ENCODE data around the gene CYP4A22.

Gene CYP4A22

DNA sequence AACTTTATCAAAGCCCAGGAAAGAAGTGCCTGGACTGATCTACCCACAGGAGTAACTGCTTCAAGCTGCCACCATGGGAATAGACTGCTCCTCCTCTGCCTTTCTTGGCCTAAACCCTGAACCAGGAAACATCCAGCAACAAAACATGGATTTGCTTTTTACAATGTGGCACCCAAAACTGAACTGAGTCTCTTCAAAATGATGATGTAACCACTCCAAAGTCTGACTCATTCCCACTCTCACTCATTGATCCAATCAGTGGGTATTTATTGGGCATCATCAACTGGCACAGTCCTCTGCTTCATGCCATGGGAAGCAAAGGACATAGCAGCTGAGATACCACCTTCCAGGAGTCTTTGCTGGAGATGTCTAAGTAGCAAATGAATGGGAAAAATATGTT, 23.5 kb downstream of the CYP4A22 start:
- no peak for DNase-seq

DNA sequence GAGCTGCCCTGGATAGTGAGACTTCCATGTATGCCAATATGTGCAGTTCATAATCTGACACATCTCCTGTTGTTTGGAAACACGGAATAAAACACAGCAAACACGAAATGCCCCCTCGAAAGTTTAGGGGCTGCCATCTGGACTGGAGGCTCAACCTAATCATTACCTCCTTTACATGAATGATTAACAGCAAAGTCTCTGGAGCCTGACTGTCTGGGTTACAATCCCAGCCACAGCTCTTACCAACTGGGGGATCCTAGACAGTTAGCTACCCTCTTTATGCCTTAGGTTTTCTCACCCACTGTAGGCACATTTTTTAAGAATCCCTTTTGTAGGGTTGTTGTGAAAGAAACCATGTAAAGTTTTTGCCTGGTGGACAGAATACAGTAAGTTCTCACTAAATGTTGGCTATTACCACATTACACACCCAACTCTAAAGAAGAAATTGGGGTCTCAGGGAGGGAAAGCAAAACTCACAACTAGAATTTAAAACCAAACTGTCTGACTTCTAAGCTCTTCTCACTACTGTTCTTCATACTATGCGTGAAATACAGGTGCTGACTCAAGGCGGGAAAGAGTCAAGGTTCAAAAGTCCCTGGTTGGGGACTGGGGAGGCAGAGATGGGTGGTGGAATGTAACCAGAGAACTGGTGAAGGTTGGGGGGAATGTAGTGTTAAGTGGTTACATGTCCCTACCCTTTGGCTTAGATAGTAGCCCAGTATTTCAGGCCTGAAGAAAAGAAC, 24.2 kb downstream of the CYP4A22 start:
- DNase-seq = no peak

DNA sequence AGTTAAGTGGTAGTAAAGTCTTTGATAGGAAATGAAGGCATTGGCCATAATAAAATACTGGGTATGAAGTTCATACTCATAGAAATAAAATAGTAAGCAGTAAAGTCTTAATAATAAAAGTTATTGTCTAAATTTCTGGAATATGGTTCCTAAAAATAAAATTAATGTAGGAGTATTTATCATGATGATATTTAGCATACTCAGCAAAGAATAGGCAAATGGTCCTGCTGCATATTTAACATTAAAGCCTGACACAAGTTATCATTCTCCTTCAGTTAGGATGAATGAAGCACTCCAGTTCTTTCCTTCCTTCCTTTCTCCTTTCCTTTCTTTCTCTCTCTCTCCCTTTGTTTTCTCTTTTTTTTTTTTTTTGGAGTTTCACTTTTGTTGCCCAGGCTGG, 27.3 kb downstream of the CYP4A22 start:
- DNase-seq = no peak

DNA sequence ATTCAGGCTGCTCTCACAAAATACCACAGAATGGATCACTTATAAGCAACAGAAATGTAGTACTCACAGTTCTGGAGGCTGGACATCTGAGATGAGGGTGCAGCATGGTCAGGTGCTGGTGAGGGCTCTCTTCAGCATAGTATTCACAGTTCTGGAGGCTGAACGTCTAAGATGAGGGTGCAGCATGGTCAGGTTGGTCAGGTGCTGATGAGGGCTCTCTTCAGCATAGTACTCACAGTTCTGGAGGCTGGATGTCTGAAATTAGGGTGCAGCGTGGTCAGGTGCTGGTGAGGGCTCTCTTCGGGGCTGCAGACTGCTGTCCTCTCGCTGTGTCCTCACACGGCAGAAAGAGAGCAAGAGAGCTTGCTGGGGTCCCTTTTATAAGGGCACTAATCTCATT, 35.5 kb downstream of the CYP4A22 start:
- DNase-seq = no peak

DNA sequence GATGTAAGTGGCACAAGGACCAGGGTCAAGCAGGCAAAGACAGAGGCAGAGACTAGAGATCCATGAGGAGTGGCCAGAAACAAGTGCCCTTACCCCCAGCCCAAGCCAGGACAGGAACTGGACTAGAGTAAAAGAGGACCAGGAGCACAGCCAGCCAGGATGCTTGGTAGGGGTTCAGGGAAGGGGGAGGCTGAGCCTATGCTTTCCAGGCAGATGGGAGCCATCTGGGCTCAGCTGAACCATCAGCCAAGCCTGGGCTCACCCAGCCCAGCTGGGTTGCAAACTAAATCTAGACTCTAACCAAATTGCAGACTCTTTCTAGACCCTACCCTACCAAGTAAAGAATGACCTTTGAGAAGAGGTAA, 37.4 kb downstream of the CYP4A22 start:
- no peak for DNase-seq

DNA sequence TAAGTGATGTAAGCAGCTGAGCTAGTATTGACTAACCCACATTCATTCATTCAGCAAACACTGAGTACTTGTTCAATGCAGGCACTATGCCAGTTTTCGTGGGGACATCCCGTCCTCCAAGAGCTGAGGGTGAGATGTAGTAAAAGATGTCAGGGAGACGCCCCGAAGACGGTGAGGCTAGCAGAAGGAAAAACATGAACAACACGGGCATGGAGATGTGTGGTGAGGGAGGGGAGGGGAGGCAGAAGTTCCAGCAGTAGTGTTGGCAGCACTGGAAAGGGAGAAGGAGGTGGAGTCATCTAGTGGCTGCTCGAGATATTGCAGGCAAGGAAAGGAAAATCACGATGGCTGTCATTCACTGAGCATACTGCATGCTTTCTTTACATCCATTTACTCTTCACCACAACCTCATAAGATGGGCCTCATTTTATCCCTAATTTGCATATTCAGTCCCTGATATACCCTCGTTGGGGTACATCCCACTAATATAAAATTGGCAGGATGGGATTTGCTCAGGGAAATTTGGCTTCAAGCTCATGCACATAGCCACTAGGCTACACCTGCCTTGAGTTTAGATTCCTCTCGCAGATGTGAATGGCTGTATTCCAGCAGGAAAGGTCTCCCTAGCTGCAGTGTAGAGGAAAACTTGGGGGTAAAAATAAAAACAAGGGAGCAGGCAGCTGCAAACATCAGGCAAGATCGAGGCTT, 38.1 kb downstream of the CYP4A22 start:
- no peak for DNase-seq

DNA sequence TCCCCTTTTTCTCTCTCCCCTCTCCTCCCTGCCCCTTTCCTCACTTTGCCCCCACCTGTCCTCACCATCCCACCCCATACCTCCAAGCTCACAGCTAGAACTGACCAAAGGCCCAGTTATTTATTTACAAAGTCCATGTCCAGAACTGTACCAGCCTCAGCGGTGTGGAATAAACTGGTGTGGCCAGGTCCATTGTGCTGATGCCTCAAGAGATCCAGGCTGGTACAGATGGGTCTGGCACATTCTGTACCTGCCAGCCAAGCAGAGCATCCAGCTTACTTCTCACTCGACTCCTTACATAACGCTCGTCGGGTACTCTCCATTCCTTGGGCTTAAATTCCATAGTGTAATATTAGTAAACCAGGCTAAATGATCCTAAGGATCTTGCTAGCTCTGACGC, 40.8 kb downstream of the CYP4A22 start:
- DNase-seq = no peak

DNA sequence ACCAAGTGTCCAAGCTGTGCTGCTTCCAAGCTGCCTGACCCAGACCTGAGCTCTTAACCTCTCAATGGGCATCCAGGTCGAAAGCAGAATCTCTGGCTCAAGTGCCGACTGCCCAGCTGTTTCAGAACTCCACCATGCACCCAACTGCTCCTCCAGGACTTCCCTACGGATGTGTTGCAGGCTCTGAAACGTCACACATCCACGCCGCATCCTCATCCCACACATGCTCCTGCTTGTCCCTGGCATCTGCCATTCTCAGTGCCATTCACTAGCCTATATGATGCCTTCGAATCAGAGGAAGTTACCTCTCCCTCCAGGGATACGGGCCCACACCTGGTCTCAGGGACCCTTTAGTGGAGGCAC, 41.4 kb downstream of the CYP4A22 start:
- DNase-seq = no peak

DNA sequence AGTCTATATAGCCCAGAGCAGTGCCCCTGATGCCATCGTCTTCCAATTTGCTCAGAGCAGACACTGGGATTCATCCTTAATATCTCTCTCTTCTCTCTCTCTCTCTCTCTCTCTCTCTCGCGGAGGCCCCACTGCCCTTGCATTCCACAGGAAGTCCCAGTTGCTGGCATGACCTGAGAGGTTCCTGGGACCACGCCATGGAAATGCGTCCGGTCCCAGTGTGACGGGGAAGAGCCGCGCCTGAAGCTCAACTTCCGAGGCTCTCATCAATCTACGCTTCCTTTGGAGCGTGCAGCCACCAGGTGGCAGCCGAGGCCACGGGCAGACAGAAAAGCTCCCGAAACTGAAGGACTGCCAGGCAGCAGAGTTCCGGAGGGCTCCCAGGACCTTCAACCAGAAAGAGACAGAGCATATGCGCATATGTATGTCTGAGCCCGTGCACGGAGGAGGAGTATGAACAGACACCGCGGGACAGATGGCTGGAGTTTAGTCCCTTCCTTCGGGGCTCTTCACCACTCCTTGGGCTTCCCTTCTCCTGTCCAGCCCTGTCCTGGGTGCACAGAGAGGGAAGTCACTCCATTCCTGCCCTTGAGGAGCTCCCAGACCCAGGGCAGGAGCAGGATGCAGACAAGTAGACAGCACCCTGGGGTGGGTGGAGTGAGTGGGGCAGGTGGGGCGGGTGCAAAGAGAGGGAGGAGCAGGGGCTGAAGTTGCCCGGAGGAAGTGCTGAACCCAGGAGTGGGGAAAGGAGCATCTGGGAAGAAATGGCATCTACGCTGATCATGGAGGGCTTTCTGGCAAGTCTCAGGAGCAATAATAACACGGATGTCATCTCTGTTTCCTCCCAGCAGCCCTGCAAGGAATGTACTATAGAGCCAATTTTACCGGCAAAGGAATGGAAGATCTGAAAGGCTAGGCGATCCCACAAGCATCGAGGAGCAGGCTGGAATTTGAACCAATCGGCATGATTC, 42.1 kb downstream of the CYP4A22 start:
- DNase-seq = peak; percentile 63

DNA sequence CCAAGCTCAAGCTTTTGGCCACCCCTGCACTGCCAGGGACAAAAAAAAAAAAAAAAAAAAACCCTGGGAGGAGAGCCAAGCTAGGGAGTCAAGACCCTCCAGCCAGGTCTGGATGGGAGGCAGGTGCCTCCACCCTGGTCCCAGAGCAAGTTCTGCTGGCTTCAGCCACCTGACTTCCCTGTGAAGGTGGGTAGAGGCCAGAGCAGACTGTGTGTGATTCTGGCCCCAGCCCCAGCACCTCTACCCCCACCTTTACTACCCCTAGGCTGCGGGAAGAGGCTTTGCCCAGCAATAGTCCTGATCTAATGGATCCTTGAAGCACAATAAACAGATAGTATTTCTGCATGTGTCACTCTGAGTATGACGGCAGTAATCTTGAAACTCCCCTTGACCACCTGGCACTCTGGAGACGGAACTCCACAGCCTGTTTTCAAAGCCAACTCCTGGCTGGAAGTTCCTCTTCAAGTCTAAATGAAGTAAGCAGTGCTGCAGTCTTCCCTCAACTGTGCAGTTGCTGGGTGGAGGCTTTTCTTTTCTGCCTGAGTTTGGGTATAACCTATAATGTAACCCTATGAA, 42.8 kb downstream of the CYP4A22 start:
- DNase-seq = no peak

DNA sequence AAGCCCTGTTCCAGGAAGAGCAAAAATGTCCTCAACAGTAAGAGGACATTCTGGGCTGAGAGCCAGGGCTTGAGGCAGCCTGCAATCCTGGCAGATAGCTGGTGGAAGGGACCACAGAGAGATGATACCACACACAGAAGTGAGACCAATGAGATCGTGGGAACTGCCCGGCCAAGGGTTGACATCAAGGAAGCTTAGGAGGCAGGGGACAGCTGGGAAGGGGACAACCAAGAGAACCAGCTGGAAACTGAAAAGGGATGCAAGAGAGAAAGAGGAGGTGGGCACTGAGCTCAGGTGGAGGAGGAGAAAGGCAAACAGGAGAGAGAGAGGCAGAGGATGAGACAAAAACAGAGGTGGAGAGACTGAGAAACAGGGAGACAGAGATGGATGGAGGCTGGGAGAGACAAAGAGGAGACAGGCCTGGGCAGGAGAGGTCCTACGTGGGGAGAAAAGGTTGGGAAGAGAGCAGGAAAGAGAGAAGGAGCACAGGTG, 43.4 kb downstream of the CYP4A22 start:
- DNase-seq = no peak

DNA sequence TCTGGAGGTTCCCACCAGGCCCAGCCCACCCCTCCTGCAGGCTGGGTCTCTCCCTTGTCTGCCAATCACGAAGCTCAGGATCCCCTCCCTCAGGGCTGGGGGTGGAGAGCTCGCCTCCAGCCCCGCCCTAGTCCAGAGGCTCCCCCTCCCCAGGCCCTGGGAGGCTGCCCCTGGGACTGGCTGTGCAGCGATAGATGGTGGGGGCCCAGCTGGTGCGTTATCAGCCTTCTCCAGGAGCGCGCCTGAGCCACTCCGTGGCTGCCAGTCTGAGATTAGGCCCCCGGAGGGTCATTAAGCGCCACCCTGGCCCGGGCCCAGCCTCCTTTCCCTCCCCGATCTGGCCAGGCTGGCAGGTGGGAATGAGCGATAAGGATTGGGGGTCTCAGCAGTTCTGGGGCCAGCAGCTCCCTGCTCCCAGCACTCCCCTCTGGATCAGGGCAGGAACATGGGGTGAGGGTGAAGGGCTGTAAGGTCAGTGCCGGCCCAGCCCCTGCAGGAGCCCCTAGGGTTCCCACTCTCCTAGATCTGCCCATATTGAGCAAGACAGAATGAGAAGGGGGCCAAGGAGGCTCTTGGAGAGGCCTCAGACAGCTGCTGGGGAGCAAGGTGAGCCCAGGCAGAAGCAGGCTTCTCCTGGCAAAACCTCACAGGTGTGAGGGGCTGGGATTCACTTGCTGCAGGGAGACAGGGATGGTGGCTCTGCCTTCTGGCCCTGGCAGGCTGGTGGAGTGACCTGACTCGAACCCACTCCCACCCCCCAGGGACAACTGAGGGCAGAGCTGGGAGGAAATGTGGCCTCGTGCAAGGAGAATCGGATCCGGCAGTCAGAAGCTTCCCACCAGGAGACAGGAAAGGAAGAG, 44.1 kb downstream of the CYP4A22 start:
- no peak for DNase-seq

DNA sequence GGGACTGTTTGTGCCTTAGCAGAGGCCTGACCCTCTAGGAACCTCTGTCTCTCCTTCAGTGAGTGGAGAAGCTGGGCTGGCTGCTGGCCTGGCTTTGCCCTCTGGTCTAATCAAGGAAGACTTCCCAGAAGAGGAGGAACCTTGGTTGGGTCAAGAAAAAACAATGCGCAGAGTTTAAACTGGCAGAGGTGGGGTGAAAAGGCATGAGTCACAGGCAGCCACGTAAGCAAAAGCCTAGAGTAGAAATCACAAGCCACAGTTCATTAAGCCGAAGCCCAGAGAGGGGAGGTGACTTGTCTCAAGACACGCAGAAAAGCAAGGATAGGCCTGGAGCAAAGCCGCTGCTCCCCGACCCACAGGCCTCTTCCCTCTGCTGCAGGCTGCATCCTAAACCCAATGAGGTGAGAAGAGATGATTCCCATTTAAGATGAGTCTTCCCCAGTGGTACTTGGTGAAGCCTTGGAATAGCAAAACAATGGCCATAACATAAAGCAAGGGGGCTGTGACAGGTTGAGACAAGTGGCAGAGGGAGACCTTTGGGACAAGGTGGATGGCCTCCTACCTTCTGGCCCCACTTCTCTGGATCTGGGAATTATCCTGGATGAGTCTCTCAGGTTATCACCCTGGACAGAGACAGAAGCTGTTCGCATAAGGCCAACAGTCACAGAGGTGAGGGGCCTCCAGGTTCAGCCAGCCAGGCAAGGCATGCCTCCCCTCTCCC, 44.9 kb downstream of the CYP4A22 start:
- no peak for DNase-seq

DNA sequence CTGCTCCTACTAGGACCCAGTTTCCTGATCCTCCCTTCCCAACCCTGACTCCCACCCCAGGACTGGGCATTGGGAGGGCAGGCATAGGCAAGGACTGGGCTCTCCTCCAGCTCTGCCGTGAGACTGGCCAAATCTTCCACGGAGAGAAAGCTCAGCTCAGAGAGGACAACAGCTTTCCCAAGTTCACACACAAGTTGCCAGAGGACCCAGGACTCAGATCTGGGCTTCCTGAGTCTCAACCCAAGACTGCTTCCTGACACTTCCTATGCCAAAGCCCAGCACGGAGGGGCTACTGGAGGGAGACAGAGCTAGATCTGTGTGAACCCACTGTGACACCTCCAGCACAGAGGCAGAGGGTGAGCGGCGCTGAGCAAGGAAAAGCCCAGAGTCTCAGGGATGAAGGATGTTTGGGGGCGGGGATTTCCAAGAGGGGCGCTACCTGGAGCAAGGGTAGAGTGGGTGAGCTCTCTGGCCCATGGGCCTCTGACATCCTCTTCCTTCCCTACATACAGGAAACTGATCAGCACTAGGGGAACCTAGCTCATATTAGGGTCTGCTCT, 45.5 kb downstream of the CYP4A22 start:
- no peak for DNase-seq

DNA sequence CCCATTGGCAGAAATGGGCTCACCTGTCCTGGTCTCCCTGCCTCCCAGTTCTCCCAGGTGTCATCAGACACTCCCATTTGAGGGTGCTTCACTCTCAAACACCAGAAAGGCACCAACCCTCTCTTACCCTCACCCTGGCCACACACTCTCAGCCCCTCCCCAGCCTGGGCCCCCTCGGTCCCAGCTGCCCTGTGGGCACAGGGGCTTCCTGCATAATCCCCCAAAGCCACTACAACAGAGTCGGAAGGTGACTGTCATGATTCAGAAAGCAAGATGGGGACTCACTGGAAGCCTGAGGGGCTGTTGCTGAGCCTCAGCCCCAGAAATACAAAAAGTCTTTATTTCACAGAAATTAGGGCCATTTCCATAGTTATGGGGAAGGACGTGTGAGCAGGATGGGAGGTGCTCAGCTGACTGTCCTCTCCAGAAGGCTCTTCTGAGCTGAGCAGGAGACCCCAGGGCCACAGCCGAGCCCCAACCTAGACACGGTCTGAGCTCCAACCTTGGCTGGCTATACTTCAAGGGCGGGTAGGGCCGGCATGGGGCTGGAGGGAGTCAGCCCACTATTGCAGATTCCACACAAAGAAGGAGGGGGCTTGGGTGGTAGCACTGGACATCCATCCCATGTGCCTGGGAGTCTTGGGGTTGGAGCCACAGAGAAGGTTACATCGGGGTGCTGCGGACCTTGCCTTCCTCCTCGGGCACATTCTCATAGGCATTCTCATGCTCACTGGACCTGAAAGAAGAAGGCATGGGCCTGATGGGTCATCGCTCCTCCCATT, 46.3 kb downstream of the CYP4A22 start:
- DNase-seq = no peak

DNA sequence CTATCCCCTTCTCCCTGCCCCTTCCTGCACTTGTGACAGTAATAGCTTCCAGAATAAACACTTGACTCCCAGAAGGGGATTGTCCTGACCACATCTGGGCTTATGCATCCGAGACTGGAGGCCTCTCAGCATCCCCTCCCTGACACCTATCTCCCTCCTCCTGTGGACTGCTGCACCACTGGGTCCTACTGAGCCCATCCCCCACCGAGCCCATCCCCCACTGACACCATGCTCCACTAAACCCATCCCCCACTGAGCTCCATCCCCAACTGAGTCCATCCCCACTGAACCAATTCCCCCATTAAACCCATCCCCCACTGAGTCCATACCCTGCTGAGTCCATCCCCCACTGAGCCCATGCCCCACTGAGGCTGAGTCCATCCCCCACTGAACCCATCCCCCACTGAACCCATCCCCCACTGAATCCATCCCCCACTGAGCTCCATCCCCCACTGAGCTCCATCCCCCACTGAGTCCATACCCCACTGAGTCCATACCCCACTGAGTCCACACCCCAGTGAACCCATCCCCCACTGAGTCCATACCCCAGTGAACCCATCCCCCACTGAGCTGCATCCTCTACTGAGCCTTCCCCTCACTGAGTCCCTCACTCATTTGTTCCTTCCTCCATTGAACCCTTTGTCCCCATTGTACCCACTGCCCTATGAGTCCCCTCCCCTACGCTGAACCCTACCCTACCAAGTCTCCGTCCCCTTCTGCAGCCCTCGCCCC, 47.0 kb downstream of the CYP4A22 start:
- no peak for DNase-seq

DNA sequence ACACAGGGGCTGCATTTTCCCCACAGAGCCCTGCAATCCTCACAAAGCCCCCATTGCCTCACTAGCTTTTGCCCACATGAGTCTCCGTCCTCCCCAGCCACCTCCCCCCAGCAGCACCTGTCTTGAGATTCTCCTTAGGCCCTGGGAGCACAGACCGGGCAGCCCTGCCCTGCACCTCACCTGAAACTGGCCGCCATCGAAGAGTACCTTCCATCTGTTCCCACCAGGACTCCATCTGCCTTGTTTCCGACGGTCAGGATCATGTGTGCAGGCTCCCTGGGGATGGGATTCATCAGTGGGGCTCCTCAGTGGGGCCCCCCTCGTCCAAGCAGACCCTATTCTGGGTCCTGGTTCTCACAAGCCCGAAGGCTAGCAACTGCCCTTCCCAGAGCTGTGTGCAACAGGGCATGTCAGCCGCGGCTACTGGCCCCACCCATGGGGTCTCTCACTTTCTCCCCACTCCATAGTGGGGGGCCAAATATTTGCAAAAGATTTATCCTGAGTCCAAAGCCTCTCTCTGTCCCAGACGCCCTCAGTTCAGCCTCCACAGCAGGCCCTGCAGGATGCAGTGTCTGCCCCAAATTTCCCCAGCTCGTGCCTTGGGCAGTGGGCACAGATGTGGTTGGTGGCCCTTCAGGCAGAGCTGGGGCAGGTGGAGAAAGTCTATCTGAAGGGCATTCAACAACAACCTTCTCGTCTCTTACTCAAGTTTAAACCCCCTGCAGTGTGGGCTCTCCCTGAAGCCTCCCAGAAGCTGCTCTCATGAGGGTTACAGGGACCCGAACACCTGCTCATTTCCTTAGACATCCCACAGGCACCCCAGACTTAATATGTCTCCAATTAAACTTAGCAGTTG, 47.8 kb downstream of the CYP4A22 start:
- DNase-seq = no peak
